Chondrocyte (in vitro differentiated cells): Measurements from ENCODE around the gene ORC4. TPM values are rescaled to one million over a fixed set of nuclear protein-coding genes. Genes with fewer than 3 reads are reported as not detected.
"Not testable (repeated sequence)": the region's sequence is repeated elsewhere in the genome, so short reads cannot be mapped to it uniquely, and the experiment has no call there.

Experiments used
- DNase-seq: peaks from one replicate; pipeline ENCODE4 v3.0.0; 2021; ENCODE audit warnings: mixed read lengths, low spot score
- H3K27ac Mint-ChIP-seq: one replicate; pipeline ENCODE4 v1.8.0; 2021; ENCODE audit warnings: mild to moderate bottlenecking, moderate library complexity, mixed read lengths; ENCODE audit not compliant: unreplicated experiment
- H3K27me3 Mint-ChIP-seq: 2 replicates; pipeline ENCODE4 v1.8.0; 2021; ENCODE audit warnings: low read depth, mixed read lengths
- H3K36me3 Mint-ChIP-seq: 2 replicates; pipeline ENCODE4 v1.8.0; 2021; ENCODE audit warnings: low read depth, mixed read lengths
- H3K4me1 Mint-ChIP-seq: 2 replicates; pipeline ENCODE4 v1.8.0; 2021; ENCODE audit warnings: low read depth, mild to moderate bottlenecking, mixed read lengths
- H3K4me3 Mint-ChIP-seq: one replicate; pipeline ENCODE4 v1.8.0; 2021; ENCODE audit warnings: mild to moderate bottlenecking, moderate library complexity, mixed read lengths; ENCODE audit not compliant: unreplicated experiment
- H3K9me3 Mint-ChIP-seq: 2 replicates; pipeline ENCODE4 v1.8.0; 2021; ENCODE audit warnings: low read depth, mixed read lengths
- total RNA-seq: library from RNA; stranded (reverse); gene quantifications from 3 replicates; pipeline ENCODE4 v1.2.1, GENCODE V29; 2021
- TF ChIP-seq, protein P1 (sequence below): fragments of 200-600 bp; sonication (generic); IDR thresholded peaks from 2 replicates; pipeline ENCODE4 v1.5.0; 2021; ENCODE audit warnings: antibody characterized with exemption, mild to moderate bottlenecking, moderate library complexity

The ORC4 gene
- total RNA-seq, 1 donor from 2014 or later = 28.5 TPM

DNA sequence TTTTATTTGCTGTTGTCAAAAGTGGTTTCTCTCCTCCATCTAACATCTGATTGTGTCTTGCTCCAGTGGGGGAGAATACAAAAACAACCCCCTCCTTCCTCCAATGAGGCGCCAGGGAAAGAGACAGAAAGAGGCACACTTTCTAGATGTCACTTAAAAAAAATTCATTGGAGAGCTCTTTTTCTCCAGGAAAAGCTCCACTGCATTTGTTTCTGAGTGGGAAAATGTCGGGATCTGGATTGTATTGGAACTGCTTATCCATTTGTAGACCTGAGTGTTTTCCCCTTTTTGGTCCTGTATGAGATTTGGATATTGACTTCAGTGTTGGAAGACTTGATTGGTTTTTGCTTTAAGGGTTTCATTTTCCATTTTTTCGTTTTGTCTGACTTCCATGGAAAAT, 1.3 kb upstream of the ORC4 start:
- Mint-ChIP-seq H3K27ac (peak overlapping the region; percentile 98), H3K4me1 (peaks cover 47% of the 10 kb centered on the region), H3K4me3 (peak overlapping the region; percentile 100), H3K36me3 (no peaks in the 10 kb centered on the region), H3K27me3 (no peaks in the 10 kb centered on the region), H3K9me3 (no peaks in the 10 kb centered on the region)
- no peak for DNase-seq
- TF ChIP-seq, protein P1, sequence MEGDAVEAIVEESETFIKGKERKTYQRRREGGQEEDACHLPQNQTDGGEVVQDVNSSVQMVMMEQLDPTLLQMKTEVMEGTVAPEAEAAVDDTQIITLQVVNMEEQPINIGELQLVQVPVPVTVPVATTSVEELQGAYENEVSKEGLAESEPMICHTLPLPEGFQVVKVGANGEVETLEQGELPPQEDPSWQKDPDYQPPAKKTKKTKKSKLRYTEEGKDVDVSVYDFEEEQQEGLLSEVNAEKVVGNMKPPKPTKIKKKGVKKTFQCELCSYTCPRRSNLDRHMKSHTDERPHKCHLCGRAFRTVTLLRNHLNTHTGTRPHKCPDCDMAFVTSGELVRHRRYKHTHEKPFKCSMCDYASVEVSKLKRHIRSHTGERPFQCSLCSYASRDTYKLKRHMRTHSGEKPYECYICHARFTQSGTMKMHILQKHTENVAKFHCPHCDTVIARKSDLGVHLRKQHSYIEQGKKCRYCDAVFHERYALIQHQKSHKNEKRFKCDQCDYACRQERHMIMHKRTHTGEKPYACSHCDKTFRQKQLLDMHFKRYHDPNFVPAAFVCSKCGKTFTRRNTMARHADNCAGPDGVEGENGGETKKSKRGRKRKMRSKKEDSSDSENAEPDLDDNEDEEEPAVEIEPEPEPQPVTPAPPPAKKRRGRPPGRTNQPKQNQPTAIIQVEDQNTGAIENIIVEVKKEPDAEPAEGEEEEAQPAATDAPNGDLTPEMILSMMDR = no peak

- Mint-ChIP-seq H3K27ac (peak within 1 kb of the TSS; percentile 98), H3K4me3 (peak within 1 kb of the TSS; percentile 100), H3K4me1 (peaks cover 49% of the 10 kb centered on the region), H3K36me3 (no peaks in the 10 kb centered on the region), H3K9me3 (no peaks in the 10 kb centered on the region), H3K27me3 (no peaks in the 10 kb centered on the region)
- DNase-seq = no peak
- TF ChIP-seq, protein P1 = no peak
Measured at GRCh38 chr2:148021059-148021861, 723 bp upstream of the ORC4 start, which contains the start of gene MBD5. Gene MBD5 (plus strand): TSS chr2:148021091.

DNA sequence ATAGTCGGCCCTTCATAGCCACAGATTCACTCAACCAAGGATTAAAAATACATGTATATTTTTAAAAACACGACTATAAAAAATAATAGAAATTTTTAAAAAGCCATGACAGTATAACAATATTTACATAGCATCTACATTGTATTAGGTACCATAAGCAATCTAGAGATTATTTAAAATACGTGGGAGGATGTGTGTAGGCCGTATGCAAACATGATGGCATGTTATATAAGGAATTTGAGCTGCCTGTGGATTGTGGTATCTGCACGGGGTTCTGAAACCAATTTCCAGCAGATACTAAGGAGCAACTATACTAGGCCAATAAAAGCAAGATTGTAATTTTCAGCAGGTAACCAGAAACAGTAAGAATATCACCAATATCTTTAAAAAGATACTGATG, 5.9 kb downstream of the ORC4 start:
- TF ChIP-seq, protein P1 = no peak
- Mint-ChIP-seq H3K36me3 (no peaks in the 10 kb centered on the region), H3K4me3 (no peak overlapping the region), H3K9me3 (no peaks in the 10 kb centered on the region), H3K27me3 (no peaks in the 10 kb centered on the region), H3K27ac (no peak overlapping the region), H3K4me1 (peaks cover 28% of the 10 kb centered on the region)
- no peak for DNase-seq

GRCh38 chr2:148013876-148014275, 6.7 kb downstream of the ORC4 start:
- Mint-ChIP-seq H3K9me3 (no peaks in the 10 kb centered on the region), H3K4me3 (no peak overlapping the region), H3K4me1 (peaks cover 20% of the 10 kb centered on the region), H3K36me3 (no peaks in the 10 kb centered on the region), H3K27me3 (no peaks in the 10 kb centered on the region), H3K27ac (no peak overlapping the region)
- TF ChIP-seq, protein P1 = no peak
- DNase-seq = no peak

DNA sequence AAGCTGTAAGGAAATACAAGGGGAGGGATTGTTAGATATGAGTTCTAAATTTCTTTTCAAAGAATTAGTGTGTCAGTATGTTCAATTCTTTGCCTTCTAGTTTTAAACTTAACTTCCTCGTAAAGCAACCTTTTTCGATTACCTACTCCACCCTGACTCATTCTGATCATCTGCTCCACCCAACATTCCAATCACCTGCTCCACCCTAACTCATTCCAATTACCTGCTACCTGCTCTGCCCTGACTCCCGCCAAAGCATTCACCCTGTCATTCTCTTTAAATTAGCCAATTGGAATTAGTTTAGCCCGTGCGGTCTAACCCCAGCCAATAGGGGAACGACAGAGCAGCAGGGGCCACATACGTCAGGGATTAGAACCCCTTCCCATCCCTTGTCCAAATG, 12.1 kb downstream of the ORC4 start:
- H3K27me3 Mint-ChIP-seq, DNase-seq, H3K4me3 Mint-ChIP-seq, H3K4me1 Mint-ChIP-seq, H3K36me3 Mint-ChIP-seq, H3K27ac Mint-ChIP-seq: not testable (repeated sequence)
- peaks cover 12% of the 10 kb centered on the region for H3K9me3 Mint-ChIP-seq
